ENCODE results near the gene TAB3.
"Not testable (repeated sequence)": the region's sequence is repeated elsewhere in the genome, so short reads cannot be mapped to it uniquely, and the experiment has no call there.

TAB3 gene

DNA sequence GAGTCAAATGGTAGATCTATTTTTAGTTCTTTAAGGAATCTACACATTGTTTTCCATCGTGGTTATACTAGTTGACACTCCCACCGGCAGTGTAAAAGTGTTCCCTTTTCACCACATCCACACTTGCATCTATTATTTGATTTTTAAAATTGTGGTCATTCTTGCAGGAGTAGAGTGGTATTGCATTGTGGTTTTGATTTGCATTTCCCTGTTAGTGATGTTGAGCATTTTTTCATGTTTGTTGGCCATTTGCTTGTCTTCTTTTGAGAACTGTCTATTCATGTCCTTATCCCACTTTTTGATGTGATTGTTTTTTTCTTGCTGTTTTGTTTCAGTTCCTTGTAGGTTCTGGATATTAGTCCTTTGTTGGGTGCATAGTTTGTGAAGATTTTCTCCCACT is 70.0 kb downstream of the TAB3 start:
- DNase-seq (ENCODE audit: low spot score), result no peak

DNA sequence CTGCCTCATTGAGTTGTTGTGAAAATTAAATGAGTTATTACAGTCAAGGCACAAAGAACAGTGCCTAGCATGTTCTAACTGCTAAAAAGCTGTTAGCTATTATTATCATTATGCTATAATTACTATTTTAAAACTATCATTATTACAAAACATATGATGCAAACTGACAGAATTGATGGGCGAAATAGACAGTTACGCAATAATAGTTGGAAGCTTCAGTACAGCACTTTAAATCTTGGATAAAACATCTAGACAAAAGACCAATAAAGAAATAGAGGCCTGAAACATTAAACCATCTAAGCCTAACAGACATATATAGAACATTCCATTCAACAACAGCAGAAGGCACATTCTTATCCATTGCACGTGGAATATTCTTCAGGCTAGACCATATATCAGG is 73.0 kb downstream of the TAB3 start:
- DNase-seq (ENCODE audit: low spot score), result no peak

DNA sequence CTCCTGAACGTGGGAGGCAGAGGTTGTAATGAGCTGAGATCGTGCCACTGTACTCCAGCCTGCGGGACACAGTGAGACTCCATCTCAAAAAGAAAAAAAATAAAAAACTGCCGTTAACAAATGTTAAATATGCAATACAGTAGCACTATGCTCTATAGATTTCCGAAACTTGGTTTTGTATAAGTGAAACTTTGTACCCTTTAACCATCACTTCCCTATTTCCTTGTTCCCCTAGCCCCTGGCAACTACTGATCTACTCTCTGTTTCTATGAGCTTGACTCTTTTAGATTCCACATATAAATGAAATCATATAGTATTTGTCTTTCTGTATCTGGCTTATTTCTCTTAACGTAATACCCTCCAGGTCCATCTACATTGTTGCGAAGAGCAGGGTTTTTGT is 74.1 kb downstream of the TAB3 start:
- no peak for DNase-seq (ENCODE audit: low spot score)

DNA sequence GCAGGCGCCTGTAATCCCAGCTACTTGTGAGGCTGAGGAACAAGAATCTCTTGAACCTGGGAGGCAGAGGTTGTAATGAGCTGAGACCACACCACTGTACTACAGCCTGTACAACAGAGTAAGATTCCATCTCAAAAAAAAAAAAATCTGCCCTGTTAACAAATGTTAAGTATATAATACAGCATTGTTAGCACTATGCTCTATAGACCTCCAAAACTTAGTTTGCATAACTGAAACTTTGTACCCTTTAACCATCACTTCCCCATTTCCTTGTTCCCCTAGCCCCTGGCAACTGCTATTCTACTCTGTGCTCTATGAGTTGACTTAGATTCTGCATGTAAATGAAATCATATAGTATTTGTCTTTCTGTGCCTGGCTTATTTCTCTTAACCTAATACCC is 76.7 kb downstream of the TAB3 start:
- no peak for DNase-seq (ENCODE audit: low spot score)

DNA sequence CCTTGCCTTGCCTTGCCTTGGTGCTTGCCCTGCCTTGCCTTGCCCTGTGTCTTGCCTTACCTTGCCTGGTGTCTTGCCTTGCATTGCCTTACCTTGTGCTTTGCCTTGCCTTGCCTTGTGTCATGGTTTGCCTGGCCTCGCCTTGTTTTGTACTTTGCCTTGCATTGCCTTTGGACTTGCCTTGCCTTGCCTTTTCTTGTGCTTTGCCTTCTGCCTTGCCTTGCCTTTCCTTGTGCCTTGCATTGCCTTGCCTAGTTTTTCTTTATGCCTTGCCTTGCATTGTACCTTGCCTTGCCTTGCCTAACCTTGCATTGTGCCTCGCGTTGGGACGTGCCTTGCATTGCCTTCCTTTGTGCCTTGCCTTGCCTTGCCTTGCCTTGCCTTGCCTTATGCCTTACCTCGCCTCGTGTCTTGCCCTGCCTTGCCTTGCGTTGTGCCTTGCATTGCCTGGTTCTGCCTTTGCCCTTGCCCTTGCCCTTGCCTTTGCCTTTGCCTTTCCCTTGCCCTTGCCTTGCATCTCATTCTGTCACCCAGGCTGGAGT is 82.8 kb downstream of the TAB3 start:
- no peak for DNase-seq (ENCODE audit: low spot score)

DNA sequence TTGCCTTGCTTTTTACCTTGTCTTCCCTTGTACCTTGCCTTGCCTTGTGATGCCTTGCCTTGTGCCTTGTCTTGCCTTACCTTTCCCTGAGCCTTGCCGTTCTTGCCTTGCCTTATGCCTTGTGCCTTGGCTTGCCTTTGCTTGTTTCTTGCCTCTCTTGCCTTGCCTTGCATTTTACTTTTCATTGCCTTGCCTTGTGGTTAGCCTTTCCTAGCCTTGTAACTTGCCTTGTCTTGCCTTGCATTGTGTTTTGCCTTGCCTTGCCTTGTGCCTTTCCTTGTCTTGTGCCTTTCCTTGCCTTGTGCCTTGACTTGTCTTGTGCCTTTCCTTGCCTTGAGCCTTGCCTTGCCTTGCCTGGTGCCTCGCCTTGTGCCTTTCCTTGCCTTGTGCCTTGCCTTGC is 84.6 kb downstream of the TAB3 start:
- no peak for DNase-seq (ENCODE audit: low spot score)

DNA sequence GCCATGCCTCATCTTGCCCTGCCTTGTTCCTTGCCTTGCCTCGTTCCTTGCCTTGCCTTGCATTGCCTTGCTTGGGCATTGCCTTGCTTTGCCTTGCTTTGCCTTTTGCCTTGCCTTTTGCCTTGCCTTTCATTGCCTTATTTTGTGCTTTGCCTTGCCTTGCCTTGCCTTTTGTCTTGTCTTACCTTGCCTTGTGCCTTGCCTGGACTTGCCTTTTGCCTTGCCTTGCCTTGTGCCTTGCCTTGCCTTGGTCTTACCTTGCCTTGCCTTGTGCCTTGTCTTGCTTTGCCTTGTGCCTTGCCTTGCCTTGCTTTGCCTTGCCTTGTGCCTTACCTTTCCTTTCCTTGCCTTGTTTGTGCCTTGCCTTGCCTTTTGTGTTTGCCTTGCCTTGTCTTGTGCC is 88.2 kb downstream of the TAB3 start:
- no peak for DNase-seq (ENCODE audit: low spot score)

DNA sequence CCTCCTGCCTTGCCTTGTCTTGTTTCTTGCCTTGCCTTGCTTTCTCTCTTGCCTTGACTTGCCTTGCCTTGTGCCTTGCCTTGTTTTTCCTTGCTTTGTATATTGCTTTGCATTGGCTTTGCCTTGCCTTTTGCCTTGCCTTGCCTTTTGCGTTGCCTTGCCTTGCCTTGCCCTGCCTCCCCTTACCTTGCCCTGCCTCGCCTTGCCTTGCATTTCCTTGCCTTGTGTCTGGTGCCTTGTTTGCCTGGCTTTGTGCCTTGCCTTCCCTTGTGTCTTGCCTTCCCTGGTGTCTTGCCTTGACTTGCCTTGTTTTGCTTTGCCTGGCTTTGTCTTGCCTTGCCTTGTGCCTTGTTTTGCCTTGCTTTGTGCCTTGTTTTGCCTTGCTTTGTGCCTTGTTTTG is 89.7 kb downstream of the TAB3 start:
- no peak for DNase-seq (ENCODE audit: low spot score)

DNA sequence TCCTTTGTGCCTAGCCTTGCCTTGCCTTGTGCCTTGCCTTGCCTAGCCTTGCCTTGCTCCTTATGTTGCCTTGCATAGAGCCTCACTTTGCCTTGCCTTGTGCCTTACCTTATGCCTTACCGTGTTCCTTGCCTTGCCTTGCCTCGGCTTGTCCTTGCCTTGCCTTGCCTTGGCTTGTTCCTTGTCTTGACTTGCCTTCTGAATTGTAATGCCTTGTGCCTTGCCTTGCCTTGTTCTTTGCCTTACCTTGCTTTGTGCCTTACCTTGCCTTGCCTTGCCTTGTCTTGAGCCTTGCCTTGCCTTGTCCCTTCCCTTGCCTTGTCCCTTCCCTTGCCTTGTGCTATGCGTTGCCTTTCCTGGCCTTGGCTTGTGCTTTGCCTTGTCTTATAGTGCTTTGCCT is 90.2 kb downstream of the TAB3 start:
- DNase-seq (ENCODE audit: low spot score), result no peak

DNA sequence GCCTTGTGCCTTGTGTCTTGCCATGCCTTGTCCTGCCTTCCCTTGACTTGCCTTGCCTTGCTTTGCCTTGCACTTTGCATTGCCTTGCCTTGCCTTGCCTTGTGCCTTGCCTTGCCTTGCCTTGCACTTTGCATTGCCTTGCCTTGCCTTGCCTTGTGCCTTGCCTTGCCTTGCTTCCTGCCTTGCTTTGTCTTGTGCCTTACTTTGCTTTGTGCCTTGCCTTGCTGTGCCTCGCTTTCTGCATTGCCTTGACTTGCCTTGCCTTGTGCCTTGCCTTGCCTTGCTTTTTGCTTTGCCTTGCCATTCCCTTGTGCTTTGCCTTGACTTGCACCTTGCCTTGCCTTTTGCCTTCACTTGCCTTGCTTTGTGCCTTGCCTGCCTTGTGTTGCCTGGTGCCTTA is 91.8 kb downstream of the TAB3 start:
- DNase-seq (ENCODE audit: low spot score), result not testable (repeated sequence)

DNA sequence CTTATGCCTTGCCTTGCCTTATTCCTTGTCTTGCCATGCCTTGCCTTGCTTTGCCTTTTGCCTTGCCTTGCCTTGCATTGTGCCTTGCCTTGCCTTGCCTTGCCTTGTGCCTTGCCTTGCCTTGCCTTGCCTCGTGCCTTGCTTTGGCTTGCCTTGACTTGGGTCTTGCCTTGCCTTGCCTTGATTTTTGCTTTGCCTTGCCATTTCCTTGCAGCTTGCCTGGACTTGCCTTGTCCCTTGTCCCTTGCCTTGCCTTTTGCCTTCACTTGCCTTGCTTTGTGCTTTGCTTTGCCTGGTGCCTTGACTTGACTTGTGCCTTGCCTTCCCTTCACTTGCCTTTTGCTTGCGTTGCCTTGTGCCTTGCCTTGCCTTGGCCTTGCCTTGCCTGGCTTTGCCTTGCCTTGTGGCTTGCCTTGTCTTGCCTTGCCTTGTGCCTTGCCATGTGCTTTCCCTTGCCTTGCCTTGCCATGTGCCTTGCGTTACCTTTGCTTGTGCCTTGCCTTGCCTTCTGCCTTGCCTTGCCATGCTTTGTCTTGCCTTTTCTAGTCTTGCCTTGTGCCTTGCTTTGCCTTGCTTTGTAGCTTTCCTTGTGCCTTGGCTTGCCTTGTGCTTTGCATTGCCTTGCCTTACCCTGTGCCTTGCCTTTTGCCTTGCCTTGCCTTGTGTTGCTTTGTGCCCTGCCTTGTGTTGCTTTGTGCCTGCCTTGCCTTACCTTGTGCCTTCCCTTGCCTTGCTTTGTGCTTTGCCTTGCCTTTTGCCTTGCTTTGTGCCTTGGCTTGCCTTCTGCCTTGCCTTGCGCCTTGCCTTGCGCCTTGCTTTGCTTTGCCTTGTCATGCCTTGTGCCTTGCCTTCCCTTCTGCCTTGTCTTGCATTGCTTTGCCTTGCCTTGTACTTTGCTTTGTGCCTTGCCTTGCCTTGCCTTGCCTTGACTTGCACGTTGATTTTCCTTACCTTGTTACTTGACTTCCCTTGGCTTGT is 92.8 kb downstream of the TAB3 start:
- DNase-seq (ENCODE audit: low spot score), result no peak

DNA sequence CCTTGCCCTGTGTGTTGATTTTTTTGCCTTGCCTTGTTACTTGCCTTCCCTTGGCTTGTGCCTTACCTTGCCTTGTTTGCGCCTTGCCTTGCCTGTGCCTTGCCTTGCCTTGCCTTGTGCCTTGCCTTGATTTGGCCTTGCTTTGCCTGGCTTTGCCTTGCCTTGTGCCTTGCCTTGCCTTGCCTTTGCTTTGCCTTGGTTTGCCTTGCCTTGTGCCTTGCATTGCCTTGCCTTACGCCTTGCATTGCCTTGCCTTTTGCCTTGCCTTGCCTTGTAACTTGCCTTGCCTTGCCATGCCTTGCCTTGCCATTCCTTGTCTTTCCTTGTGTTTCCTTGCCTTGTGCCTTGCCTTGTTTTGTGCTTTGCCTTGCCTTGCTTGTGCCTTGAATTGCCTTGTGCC is 94.6 kb downstream of the TAB3 start:
- DNase-seq (ENCODE audit: low spot score), result no peak

DNA sequence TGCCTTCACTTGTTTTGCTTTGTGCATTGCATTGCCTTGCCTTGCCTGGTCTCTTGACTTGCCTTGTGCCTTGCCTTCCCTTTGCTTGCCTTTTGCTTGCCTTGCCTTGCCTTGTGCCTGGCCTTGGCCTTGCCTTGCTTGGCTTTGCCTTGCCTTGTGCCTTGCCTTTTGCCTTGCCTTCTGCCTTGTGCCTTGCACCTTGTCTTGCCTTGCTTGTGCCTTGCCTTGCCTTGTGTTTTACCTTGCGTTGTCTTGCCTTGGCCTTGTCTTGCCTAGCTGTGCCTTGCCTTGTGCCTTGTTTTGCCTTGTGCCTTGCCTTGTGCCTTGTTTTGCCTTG is 95.3 kb downstream of the TAB3 start:
- no peak for DNase-seq (ENCODE audit: low spot score)

DNA sequence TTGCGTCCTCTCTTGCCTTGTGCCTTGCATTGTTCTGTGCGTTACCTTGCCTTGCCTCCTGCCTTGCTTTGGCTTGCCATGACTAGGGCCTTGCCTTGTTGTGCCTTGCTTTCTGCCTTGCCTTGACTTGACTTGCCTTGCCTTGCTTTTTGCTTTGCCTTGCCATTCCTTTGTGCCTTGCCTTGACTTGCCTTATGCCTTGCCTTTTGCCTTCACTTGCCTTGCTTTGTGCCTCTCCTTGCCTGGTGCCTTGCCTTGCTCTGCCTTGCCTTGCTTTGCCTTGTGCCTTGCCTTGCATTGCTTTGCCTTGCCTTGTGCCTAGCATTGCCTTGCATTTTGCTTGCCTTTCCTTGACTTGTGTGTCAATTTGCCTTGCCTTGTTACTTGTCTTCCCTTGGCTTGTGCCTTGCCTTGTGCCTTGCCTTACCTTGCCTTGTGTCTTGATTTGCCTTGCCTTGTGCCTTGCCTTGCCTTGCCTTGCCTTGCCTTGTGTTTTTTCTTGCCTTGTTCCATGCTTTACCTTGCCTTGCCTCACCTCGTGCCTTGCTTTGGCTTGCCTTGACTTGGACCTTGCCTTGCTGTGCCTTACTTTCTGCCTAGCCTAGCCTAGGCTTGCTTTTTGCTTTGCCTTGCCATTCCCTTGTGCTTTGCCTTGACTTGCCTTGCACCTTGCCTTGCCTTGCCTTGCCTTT is 95.8 kb downstream of the TAB3 start:
- DNase-seq (ENCODE audit: low spot score), result no peak

DNA sequence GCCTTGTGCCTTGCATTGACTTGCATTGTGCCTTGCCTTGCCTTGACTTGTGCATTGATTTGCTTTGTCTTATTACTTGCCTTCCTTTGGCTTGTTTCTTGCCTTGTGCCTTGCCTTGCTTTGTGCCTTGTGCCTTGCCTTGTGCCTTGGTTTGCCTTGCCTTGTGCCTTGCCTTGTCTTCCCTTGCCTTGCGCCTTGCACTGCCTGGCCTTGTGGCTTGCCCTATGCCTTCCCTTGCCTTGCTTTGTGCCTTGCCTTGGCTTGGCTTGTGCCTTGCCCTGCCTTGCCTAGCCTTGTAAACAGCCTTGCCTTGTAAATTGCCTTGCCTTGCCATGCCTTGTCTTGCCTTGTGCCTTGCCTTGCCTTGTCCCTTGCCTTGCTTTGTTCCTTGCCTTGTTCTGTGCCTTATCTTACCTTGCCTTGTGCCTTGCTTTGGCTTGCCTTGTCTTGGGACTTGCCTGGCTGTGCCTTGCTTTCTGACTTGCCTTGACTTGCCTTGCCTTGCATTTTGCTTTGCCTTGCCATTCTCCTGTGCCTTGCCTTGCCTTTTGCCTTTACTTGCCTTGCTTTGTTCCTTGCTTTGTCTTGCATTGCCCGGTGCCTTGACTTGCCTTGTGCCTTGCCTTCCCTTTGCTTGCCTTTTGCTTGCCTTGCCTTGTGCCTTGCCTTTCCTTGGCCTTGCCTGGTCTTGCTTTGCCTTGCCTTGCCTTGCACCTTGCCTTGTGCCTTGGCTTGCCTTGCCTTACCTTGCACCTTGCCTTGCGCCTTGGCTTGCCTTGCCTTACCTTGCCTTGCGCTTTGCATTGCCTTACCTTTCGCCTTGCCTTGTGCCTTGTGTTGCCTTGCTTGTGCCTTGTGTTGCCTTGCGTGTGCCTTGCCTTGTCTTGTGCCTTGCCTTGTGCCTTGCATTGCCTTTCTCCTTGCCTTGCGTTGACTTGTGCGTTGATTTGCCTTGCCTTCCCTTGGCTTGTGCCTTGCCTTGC is 97.5 kb downstream of the TAB3 start:
- DNase-seq (ENCODE audit: low spot score), result no peak

DNA sequence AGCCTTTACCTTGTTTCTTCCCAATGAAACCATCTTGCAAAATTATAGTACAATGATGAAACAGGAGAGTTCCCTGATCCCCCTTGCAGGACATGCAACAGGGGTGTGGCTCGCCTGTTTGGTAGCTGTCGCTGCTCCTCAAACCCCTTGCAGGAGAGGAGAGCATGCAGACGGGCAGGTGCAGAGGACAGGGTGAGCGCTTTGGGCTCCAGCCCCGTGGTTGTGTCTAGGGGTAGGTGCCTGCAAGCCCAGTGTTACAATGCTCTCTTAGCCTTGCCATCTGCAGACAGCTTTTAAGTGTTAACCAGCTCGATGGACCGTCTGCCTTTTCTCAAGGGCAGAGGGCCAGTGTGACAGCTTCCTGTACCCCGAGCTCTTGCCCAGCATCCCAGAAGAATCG is 102.0 kb downstream of the TAB3 start:
- DNase-seq (ENCODE audit: low spot score), result no peak

DNA sequence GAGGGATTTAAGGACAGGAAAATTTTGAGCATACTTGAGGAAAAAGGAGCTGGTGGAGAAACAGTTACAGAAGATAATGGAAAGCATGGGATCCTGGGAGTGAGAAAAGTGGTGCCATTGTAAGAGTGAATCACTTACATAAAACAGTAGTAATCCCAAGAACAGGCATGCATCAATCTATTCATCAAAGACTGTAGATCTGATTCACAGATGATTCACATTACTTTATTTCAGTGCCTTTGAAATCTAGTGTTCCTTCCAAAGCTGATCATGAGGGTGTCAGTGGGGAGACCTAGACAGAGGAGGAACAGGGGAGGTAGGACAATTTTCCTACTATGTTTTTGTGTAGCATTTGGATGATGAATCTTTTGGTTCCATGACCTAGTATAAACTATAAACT is 102.7 kb downstream of the TAB3 start:
- no peak for DNase-seq (ENCODE audit: low spot score)

DNA sequence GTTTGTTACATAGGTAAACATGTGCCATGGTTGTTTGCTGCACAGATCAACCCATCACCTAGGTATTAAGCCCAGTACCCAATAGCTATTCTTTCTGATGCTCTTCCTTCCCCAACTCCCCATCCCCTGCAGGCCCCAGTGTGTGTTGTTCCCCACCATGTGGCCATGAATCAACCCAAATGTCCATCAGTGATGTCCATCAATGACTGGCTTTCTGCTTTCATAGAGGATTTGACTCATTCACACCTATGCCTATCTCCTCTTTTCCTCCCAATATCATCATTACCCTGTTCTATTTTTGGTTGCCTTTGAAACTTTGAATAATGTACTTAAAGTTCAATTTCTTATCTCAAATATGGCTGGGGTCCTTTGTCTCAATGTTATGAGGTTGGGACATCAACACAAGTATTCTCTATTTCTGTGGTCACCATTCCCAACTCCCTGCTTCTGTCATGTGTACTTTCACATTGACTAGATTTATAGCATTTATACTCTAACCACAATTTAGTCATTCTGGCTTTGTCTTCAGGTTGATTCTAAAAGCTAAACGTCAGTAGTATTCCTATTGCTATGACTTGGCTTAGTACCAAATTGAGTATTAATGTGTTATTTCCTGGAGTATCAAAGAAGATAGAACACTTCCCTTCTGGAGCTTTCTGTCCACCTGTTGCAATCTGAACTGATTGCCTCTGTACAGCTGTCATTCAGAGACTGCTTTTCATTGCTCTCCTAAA is 107.2 kb downstream of the TAB3 start:
- DNase-seq (ENCODE audit: low spot score), result no peak

DNA sequence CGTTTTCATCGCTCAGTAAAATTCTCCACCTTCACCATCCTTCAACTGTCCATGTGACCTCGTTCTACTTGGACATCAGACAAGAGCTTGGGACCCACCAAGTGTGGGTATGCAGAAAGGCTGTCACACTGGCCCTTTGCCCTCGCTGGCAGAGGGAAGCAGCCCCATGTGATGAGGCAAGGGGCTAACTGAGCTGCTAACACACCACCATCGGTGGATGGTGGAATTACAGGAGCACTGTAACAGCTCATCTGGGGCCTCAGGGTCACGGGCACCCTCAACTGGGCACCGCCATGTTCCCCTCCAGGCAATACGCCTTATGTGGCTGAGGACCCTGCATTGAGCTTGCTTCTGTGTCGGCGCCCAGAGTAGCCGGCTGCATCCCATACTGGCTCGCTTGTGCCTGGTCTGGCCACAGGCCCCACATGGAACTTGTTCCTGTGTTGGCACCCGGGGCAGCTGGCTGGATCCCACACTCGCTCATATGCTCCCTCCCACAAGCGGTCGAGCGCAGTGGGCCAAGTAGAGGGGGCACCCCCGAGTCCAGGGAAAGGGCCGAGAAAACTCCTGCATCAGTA is 109.5 kb downstream of the TAB3 start:
- DNase-seq (ENCODE audit: low spot score), result no peak

DNA sequence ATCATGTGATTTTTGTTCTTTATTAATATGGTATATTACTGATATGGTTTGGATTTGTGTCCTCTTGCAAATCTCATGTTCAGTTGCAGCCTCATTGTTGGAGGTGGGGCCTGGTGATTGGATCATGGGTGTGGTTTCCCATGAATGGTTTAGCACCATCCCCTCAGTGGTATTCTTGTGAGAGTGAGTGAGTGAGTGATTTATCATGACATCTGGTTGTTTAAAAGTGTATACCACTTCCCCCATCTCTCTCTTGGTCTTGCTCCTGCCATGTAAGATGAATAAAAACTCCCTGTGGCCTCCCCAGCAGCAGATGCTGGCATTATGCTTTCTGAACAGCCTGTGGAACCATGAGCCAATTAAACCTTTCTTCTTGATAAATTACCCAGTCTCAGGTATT is 111.5 kb downstream of the TAB3 start:
- no peak for DNase-seq (ENCODE audit: low spot score)
